Measurements from ENCODE around the gene SNX2. TPM values are rescaled to one million over a fixed set of nuclear protein-coding genes. Genes with fewer than 3 reads are reported as not detected.
"Not testable (repeated sequence)": the region's sequence is repeated elsewhere in the genome, so short reads cannot be mapped to it uniquely, and the experiment has no call there.

The SNX2 gene
- total and polyA plus RNA-seq, 3 experiments from 2014 or later = 40.0 to 62.7 (median 42.7) TPM

DNA sequence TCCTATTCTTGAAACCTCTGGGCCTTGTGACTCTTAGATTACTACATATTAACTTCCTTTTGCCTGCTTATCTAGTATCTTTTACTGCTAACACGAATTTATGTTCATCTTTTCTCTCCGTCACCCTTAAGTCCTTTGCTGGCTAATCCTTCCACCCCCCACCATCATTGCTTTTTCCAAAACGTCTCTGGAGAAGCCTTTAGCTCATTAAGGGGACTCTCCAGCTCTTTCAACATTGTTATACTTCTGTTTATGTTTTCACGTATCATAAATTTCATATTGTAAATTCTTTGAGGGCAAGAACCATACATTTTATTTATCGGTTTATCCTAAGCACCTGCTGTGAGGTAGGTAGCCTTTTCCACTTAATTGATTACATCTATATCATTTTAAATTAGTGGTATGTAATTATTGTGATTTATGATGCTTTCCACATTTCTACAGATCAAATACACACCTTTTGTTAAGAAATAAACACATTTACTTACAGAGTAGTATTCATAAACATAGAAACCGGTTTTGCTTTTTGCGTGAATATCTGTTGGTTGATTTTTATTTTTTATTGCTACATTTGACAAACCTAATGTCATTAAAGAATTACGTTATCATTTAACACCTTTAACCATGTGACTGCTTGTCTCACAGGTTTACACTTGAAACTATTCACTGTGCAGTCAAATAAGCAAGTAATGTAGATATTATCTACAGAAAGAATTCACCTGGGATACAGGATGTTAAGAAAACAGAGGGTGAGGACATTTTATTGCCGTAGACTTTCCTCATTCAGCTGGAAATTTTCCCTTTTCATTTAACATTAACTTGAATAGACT lies 15.4 kb upstream of the SNX2 start:
- no peak overlapping the region for H3K4me3 Mint-ChIP-seq
- no peaks in the 10 kb centered on the region for H3K36me3 ChIP-seq (ENCODE audit: insufficient read depth, low read length)
- no peaks in the 10 kb centered on the region for H3K27me3 ChIP-seq (ENCODE audit: insufficient read depth, low read length, poor library complexity, severe bottlenecking)
- no peak overlapping the region for H3K27ac ChIP-seq (ENCODE audit: low read depth, low read length)
- no peaks in the 10 kb centered on the region for H3K36me3 Mint-ChIP-seq
- H3K27ac Mint-ChIP-seq = no peak overlapping the region
- DNase-seq = no peak
- H3K9me3 ChIP-seq (ENCODE audit: low read length) = no peaks in the 10 kb centered on the region
- H3K4me3 ChIP-seq (ENCODE audit: low read length) = no peak overlapping the region
- H3K4me1 Mint-ChIP-seq = no peaks in the 10 kb centered on the region
- H3K27me3 Mint-ChIP-seq = peaks cover 0 to 4% of the 10 kb centered on the region in 2 donors
- no peaks in the 10 kb centered on the region for H3K9me3 Mint-ChIP-seq
- ChIA-PET POLR2A (no interaction called here), CTCF (no interaction called here)
- H3K4me1 ChIP-seq (ENCODE audit: insufficient read depth, low read length) = no peaks in the 10 kb centered on the region

- Mint-ChIP-seq H3K27me3 (peaks cover 0 to 4% of the 10 kb centered on the region in 2 donors), H3K36me3 (no peaks in the 10 kb centered on the region), H3K4me1 (no peaks in the 10 kb centered on the region), H3K4me3 (no peak overlapping the region), H3K27ac (no peak overlapping the region), H3K9me3 (no peaks in the 10 kb centered on the region)
- Histone ChIP-seq H3K27me3 (ENCODE audit: insufficient read depth, low read length, poor library complexity, severe bottlenecking) (no peaks in the 10 kb centered on the region), H3K36me3 (ENCODE audit: insufficient read depth, low read length) (no peaks in the 10 kb centered on the region), H3K27ac (ENCODE audit: low read depth, low read length) (no peak overlapping the region), H3K4me1 (ENCODE audit: insufficient read depth, low read length) (no peaks in the 10 kb centered on the region), H3K4me3 (ENCODE audit: low read length) (no peak overlapping the region), H3K9me3 (ENCODE audit: low read length) (no peaks in the 10 kb centered on the region)
- CTCF ChIA-PET = no interaction called here
- no peak for DNase-seq
- POLR2A ChIA-PET = no interaction called here
Measured at GRCh38 chr5:122760236-122760635, 14.6 kb upstream of the SNX2 start.

- H3K9me3 ChIP-seq (ENCODE audit: low read length) = no peaks in the 10 kb centered on the region
- Mint-ChIP-seq H3K27me3 (peaks cover 0 to under 1% of the 10 kb centered on the region in 2 donors), H3K27ac (no peak overlapping the region), H3K4me3 (no peak overlapping the region), H3K9me3 (no peaks in the 10 kb centered on the region), H3K4me1 (no peaks in the 10 kb centered on the region), H3K36me3 (no peaks in the 10 kb centered on the region)
- H3K4me3 ChIP-seq (ENCODE audit: low read length) = no peak overlapping the region
- H3K27me3 ChIP-seq (ENCODE audit: insufficient read depth, low read length, poor library complexity, severe bottlenecking) = no peaks in the 10 kb centered on the region
- no peak overlapping the region for H3K27ac ChIP-seq (ENCODE audit: low read depth, low read length)
- no peaks in the 10 kb centered on the region for H3K4me1 ChIP-seq (ENCODE audit: insufficient read depth, low read length)
- DNase-seq = no peak
- ChIA-PET CTCF (interaction anchor here (0.9 kb wide), 1 partner anchor 8 kb away, joined by 3 read pairs; no protein-coding TSS in a partner anchor), POLR2A (no interaction called here)
- no peaks in the 10 kb centered on the region for H3K36me3 ChIP-seq (ENCODE audit: insufficient read depth, low read length)
Measured at GRCh38 chr5:122761115-122761514, 13.8 kb upstream of the SNX2 start.

- H3K4me3 Mint-ChIP-seq; H3K9me3 ChIP-seq (ENCODE audit: low read length); H3K9me3 Mint-ChIP-seq; H3K27me3 ChIP-seq (ENCODE audit: insufficient read depth, low read length, poor library complexity, severe bottlenecking); H3K4me1 Mint-ChIP-seq; H3K4me3 ChIP-seq (ENCODE audit: low read length); H3K27me3 Mint-ChIP-seq; H3K36me3 ChIP-seq (ENCODE audit: insufficient read depth, low read length); DNase-seq; CTCF ChIA-PET; POLR2A ChIA-PET; H3K36me3 Mint-ChIP-seq; H3K4me1 ChIP-seq (ENCODE audit: insufficient read depth, low read length); H3K27ac ChIP-seq (ENCODE audit: low read depth, low read length): not testable (repeated sequence)
- H3K27ac Mint-ChIP-seq = peak overlapping the region in 1 of 8 donors; percentile 56
Measured at GRCh38 chr5:122761896-122762295, 13.0 kb upstream of the SNX2 start.

DNA sequence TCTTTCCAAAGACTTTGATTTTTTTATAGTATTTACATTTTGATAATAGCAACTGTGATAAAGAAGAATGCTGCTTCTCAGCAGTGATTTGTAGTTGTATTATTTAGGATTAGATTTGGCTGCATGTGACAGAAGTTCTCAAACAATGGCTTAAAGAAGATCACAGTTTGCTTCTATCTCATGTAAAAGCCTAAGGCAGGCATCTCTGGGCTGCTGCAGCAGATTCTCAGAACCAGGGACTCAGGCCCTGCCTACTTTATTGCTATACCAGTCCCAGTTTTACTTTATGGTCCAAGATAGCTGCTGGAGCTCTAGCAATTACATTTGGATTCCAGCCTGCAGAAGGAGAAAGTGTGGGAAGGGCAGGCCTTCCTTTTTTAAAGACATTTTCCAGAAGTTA lies 8.8 kb upstream of the SNX2 start:
- no peak for DNase-seq
- Histone ChIP-seq H3K36me3 (ENCODE audit: insufficient read depth, low read length) (no peaks in the 10 kb centered on the region), H3K27ac (ENCODE audit: low read depth, low read length) (no peak overlapping the region), H3K4me3 (ENCODE audit: low read length) (no peak overlapping the region), H3K9me3 (ENCODE audit: low read length) (no peaks in the 10 kb centered on the region), H3K4me1 (ENCODE audit: insufficient read depth, low read length) (no peaks in the 10 kb centered on the region), H3K27me3 (ENCODE audit: insufficient read depth, low read length, poor library complexity, severe bottlenecking) (no peaks in the 10 kb centered on the region)
- H3K27me3 Mint-ChIP-seq = no peaks in the 10 kb centered on the region
- CTCF ChIA-PET = no interaction called here
- POLR2A ChIA-PET = no interaction called here
- H3K4me3 Mint-ChIP-seq = no peak overlapping the region
- no peaks in the 10 kb centered on the region for H3K4me1 Mint-ChIP-seq
- no peaks in the 10 kb centered on the region for H3K36me3 Mint-ChIP-seq
- H3K27ac Mint-ChIP-seq = peak overlapping the region in 1 of 8 donors; percentile 61
- no peaks in the 10 kb centered on the region for H3K9me3 Mint-ChIP-seq

GRCh38 chr5:122770477-122770876 lies 4.4 kb upstream of the SNX2 start:
- H3K4me3 Mint-ChIP-seq = no peak overlapping the region
- peaks cover 0 to under 1% of the 10 kb centered on the region in 2 donors for H3K27me3 Mint-ChIP-seq
- no peaks in the 10 kb centered on the region for H3K36me3 ChIP-seq (ENCODE audit: insufficient read depth, low read length)
- peaks cover 5 to 14% (median 13%) of the 10 kb centered on the region in 3 donors for H3K4me1 Mint-ChIP-seq
- peaks cover 2% of the 10 kb centered on the region for H3K4me1 ChIP-seq (ENCODE audit: insufficient read depth, low read length)
- H3K4me3 ChIP-seq (ENCODE audit: low read length) = no peak overlapping the region
- ChIA-PET POLR2A (interaction anchor here (0.6 kb wide), 1 partner anchor 56 kb away, joined by 3 read pairs; no protein-coding TSS in a partner anchor), CTCF (no interaction called here)
- H3K27me3 ChIP-seq (ENCODE audit: insufficient read depth, low read length, poor library complexity, severe bottlenecking) = no peaks in the 10 kb centered on the region
- peaks cover 0 to 7% (median 0%) of the 10 kb centered on the region in 3 donors for H3K36me3 Mint-ChIP-seq
- no peak overlapping the region for H3K27ac ChIP-seq (ENCODE audit: low read depth, low read length)
- DNase-seq = no peak
- no peaks in the 10 kb centered on the region for H3K9me3 ChIP-seq (ENCODE audit: low read length)
- H3K9me3 Mint-ChIP-seq = no peaks in the 10 kb centered on the region
- H3K27ac Mint-ChIP-seq = no peak overlapping the region

GRCh38 chr5:122772446-122772845 lies 2.4 kb upstream of the SNX2 start:
- Histone ChIP-seq H3K27me3 (ENCODE audit: insufficient read depth, low read length, poor library complexity, severe bottlenecking) (no peaks in the 10 kb centered on the region), H3K36me3 (ENCODE audit: insufficient read depth, low read length) (no peaks in the 10 kb centered on the region), H3K4me1 (ENCODE audit: insufficient read depth, low read length) (peaks cover 20% of the 10 kb centered on the region), H3K9me3 (ENCODE audit: low read length) (no peaks in the 10 kb centered on the region), H3K27ac (ENCODE audit: low read depth, low read length) (no peak overlapping the region), H3K4me3 (ENCODE audit: low read length) (no peak overlapping the region)
- H3K4me1 Mint-ChIP-seq = peaks cover 17 to 33% (median 32%) of the 10 kb centered on the region in 3 donors
- H3K27me3 Mint-ChIP-seq = peaks cover 0 to 2% of the 10 kb centered on the region in 2 donors
- CTCF ChIA-PET = interaction anchor here (0.8 kb wide), 1 partner anchor 25 kb away, joined by 3 read pairs; no protein-coding TSS in a partner anchor
- POLR2A ChIA-PET = no interaction called here
- no peaks in the 10 kb centered on the region for H3K9me3 Mint-ChIP-seq
- H3K4me3 Mint-ChIP-seq = no peak overlapping the region
- H3K36me3 Mint-ChIP-seq = peaks cover 0 to 11% (median 0%) of the 10 kb centered on the region in 3 donors
- H3K27ac Mint-ChIP-seq = peak overlapping the region in 1 of 8 donors; percentile 92
- no peak for DNase-seq

DNA sequence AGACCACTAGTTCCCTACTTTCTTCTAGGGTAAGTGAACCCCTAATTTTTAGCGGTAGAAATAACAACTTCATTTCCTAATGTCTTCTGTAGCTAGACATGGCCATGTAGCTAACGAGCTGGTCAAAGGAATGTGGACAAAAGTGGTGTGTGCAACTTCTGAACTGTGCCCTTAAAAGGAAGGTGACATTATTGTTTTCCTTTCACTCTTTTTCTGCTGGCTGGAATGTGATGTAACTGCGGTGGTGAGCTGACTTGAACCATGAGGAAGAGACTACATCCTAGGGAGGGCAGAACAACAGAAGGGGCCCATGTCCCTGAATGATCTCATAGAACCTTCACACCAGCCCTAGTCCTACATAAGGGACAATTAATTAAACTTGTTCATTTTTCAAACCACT lies 1.3 kb upstream of the SNX2 start:
- Histone ChIP-seq H3K4me1 (ENCODE audit: insufficient read depth, low read length) (peaks cover 32% of the 10 kb centered on the region), H3K9me3 (ENCODE audit: low read length) (no peaks in the 10 kb centered on the region), H3K4me3 (ENCODE audit: low read length) (no peak overlapping the region), H3K27ac (ENCODE audit: low read depth, low read length) (no peak overlapping the region), H3K36me3 (ENCODE audit: insufficient read depth, low read length) (no peaks in the 10 kb centered on the region), H3K27me3 (ENCODE audit: insufficient read depth, low read length, poor library complexity, severe bottlenecking) (no peaks in the 10 kb centered on the region)
- POLR2A ChIA-PET = interaction anchor here (3.0 kb wide), 1 partner anchor 649 kb away, joined by 28 read pairs; the partner anchor contains the start of gene CEP120
- CTCF ChIA-PET = interaction anchor here (1.0 to 1.4 kb wide), 2 partner anchors 69 to 650 kb away, joined by 3 to 6 read pairs; partner anchors contain the start of gene CEP120
- H3K36me3 Mint-ChIP-seq = peaks cover 0 to 15% (median 0%) of the 10 kb centered on the region in 3 donors
- H3K9me3 Mint-ChIP-seq = no peaks in the 10 kb centered on the region
- H3K27me3 Mint-ChIP-seq = peaks cover 0 to 2% of the 10 kb centered on the region in 2 donors
- peak overlapping the region in 7 of 8 donors; percentile 14 to 92 (median 28) for H3K27ac Mint-ChIP-seq
- no peak for DNase-seq
- H3K4me3 Mint-ChIP-seq = peak overlapping the region; percentile 1 to 72 (median 54)
- H3K4me1 Mint-ChIP-seq = peaks cover 27 to 44% (median 44%) of the 10 kb centered on the region in 3 donors
